Activated CD8-positive, alpha-beta T cell treated with anti-CD3 and anti-CD28 coated beads, Interleukin-2, amount 10 ng/mL, durations not matched to agents 7 days and 5 days (primary cell): ENCODE data around the gene TTLL7. TPM values are rescaled to one million over a fixed set of nuclear protein-coding genes. Genes with fewer than 3 reads are reported as not detected.
A peak's percentile ranks its signal among the peaks of the same experiment; 100 is the strongest.

Experiments
- ATAC-seq: fragments of 150-1000 bp; cut with Tn5 transposase; one replicate; pipeline ENCODE4 v1.10.0; 2021; ENCODE audit warnings: moderate library complexity
- CTCF ChIA-PET: fragments of 350-600 bp; sonication (Branson Sonifier 250); formaldehyde crosslinking; loops from one replicate; lab custom pipeline; 2021; ENCODE audit warnings: antibody characterized with exemption; lab: Charles Lee
- POLR2A ChIA-PET: fragments of 350-600 bp; sonication (Branson Sonifier 250); formaldehyde crosslinking; loops from one replicate; lab custom pipeline; 2021; ENCODE audit warnings: antibody characterized with exemption; lab: Charles Lee
- DNase-seq: peaks from one replicate; pipeline ENCODE4 v3.0.0-alpha.2; 2020
- H3K27ac Mint-ChIP-seq: one replicate; pipeline ENCODE4 v1.8.0; 2021; ENCODE audit warnings: mild to moderate bottlenecking, mixed read lengths
- H3K27me3 Mint-ChIP-seq: one replicate; pipeline ENCODE4 v1.8.0; 2021; ENCODE audit warnings: low read depth, mixed read lengths
- H3K36me3 Mint-ChIP-seq: one replicate; pipeline ENCODE4 v1.8.0; 2021; ENCODE audit warnings: low read depth, mixed read lengths
- H3K4me1 Mint-ChIP-seq: one replicate; pipeline ENCODE4 v1.8.0; 2021; ENCODE audit warnings: low read depth, mixed read lengths
- H3K4me3 Mint-ChIP-seq: one replicate; pipeline ENCODE4 v1.8.0; 2021; ENCODE audit warnings: mild to moderate bottlenecking, mixed read lengths
- H3K9me3 Mint-ChIP-seq: one replicate; pipeline ENCODE4 v1.8.0; 2022; ENCODE audit warnings: mixed read lengths; ENCODE audit not compliant: insufficient read depth
- total RNA-seq, 2 experiments: library from RNA; stranded (reverse); gene quantifications; one replicate each; pipeline ENCODE4 v1.2.3, GENCODE V29; 2021

TTLL7 gene
- total RNA-seq, 2 experiments from 2014 or later = 1.1 to 2.1 TPM

GRCh38 chr1:83860490-83861221 is 138.3 kb downstream of the TTLL7 start:
- ChIA-PET POLR2A (no interaction called here), CTCF (interaction anchor here (0.8 to 2.0 kb wide), 3 partner anchors 10 to 58 kb away, joined by 3 to 5 read pairs (median 3); no protein-coding TSS in a partner anchor)
- H3K4me3 Mint-ChIP-seq = peak overlapping the region; percentile 69
- peak overlapping the region; percentile 26 for H3K27ac Mint-ChIP-seq
- peaks cover 6% of the 10 kb centered on the region for H3K4me1 Mint-ChIP-seq
- peak; percentile 94 for ATAC-seq
- peak; percentile 75 for DNase-seq
- H3K36me3 Mint-ChIP-seq = no peaks in the 10 kb centered on the region
- H3K27me3 Mint-ChIP-seq = peaks cover 2% of the 10 kb centered on the region
- no peaks in the 10 kb centered on the region for H3K9me3 Mint-ChIP-seq

DNA sequence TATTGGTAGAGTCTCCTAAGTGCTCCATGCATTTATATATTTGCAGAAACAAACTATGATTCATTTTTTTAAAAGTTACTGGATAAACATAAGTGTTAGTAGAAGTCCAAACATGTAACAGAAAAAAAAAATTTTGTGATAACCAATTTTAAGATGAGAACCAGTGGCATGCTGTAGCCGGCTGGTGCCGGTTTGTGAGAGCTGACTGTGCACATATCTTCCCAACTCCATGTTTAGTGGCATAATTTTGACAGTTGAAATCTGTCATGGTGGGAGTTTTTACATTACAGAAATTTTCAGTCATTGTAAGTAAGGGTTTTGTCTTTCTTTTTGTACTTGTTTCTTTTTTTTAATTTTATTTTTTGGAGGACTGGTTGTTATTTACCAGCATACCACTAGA is 141.2 kb downstream of the TTLL7 start:
- ChIA-PET CTCF (no interaction called here), POLR2A (no interaction called here)
- Mint-ChIP-seq H3K27ac (no peak overlapping the region), H3K27me3 (peaks cover 2% of the 10 kb centered on the region), H3K9me3 (no peaks in the 10 kb centered on the region), H3K4me3 (no peak overlapping the region), H3K36me3 (no peaks in the 10 kb centered on the region), H3K4me1 (peaks cover 6% of the 10 kb centered on the region)
- no peak for ATAC-seq
- no peak for DNase-seq

GRCh38 chr1:83857103-83857502 is 141.8 kb downstream of the TTLL7 start:
- ChIA-PET POLR2A (no interaction called here), CTCF (no interaction called here)
- no peak for ATAC-seq
- H3K4me3 Mint-ChIP-seq = no peak overlapping the region
- H3K9me3 Mint-ChIP-seq = no peaks in the 10 kb centered on the region
- no peak for DNase-seq
- no peaks in the 10 kb centered on the region for H3K36me3 Mint-ChIP-seq
- H3K4me1 Mint-ChIP-seq = peaks cover 6% of the 10 kb centered on the region
- peaks cover 2% of the 10 kb centered on the region for H3K27me3 Mint-ChIP-seq
- no peak overlapping the region for H3K27ac Mint-ChIP-seq

- H3K27me3 Mint-ChIP-seq = peaks cover 2% of the 10 kb centered on the region
- H3K4me1 Mint-ChIP-seq = peaks cover 6% of the 10 kb centered on the region
- H3K9me3 Mint-ChIP-seq = no peaks in the 10 kb centered on the region
- no peak for ATAC-seq
- H3K36me3 Mint-ChIP-seq = no peaks in the 10 kb centered on the region
- no peak overlapping the region for H3K4me3 Mint-ChIP-seq
- ChIA-PET CTCF (no interaction called here), POLR2A (no interaction called here)
- no peak overlapping the region for H3K27ac Mint-ChIP-seq
- DNase-seq = no peak
These were observed 142.6 kb downstream of the TTLL7 start for GRCh38 chr1:83856381-83856780.

GRCh38 chr1:83854456-83854855 is 144.5 kb downstream of the TTLL7 start:
- DNase-seq (no peak), ATAC-seq (no peak)
- CTCF ChIA-PET = no interaction called here
- peaks cover 2% of the 10 kb centered on the region for H3K27me3 Mint-ChIP-seq
- H3K4me3 Mint-ChIP-seq = no peak overlapping the region
- POLR2A ChIA-PET = no interaction called here
- no peak overlapping the region for H3K27ac Mint-ChIP-seq
- H3K4me1 Mint-ChIP-seq = no peaks in the 10 kb centered on the region
- no peaks in the 10 kb centered on the region for H3K36me3 Mint-ChIP-seq
- no peaks in the 10 kb centered on the region for H3K9me3 Mint-ChIP-seq

DNA sequence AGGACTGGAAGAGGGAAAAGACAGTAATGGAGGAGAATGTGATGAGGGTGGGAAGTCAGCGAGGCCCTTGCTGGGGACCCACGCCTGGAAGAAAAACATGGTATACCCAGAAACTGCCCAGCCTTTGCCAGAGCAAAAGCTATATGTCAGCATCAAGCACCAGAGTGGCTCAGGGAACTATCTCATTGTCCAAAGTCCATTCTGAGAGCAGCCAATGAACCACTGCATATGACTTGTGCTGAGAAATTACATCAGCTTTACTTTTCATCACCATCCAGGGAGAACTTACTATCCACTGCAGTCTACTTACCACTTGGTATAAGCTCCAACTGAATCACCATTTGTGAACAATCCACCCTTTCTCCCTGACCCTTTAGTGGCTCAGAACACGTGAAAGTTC is 148.1 kb downstream of the TTLL7 start:
- Mint-ChIP-seq H3K27me3 (no peaks in the 10 kb centered on the region), H3K4me3 (no peak overlapping the region), H3K9me3 (no peaks in the 10 kb centered on the region), H3K27ac (no peak overlapping the region), H3K4me1 (no peaks in the 10 kb centered on the region), H3K36me3 (no peaks in the 10 kb centered on the region)
- no peak for ATAC-seq
- CTCF ChIA-PET = interaction anchor here (1.0 kb wide), 1 partner anchor 10 kb away, joined by 3 read pairs; no protein-coding TSS in a partner anchor
- POLR2A ChIA-PET = no interaction called here
- DNase-seq = no peak

- no peaks in the 10 kb centered on the region for H3K9me3 Mint-ChIP-seq
- H3K27me3 Mint-ChIP-seq = no peaks in the 10 kb centered on the region
- DNase-seq (no peak), ATAC-seq (no peak)
- ChIA-PET CTCF (no interaction called here), POLR2A (no interaction called here)
- H3K27ac Mint-ChIP-seq = no peak overlapping the region
- H3K4me1 Mint-ChIP-seq = no peaks in the 10 kb centered on the region
- no peaks in the 10 kb centered on the region for H3K36me3 Mint-ChIP-seq
- H3K4me3 Mint-ChIP-seq = no peak overlapping the region
These were observed 149.5 kb downstream of the TTLL7 start for GRCh38 chr1:83849191-83850061.

DNA sequence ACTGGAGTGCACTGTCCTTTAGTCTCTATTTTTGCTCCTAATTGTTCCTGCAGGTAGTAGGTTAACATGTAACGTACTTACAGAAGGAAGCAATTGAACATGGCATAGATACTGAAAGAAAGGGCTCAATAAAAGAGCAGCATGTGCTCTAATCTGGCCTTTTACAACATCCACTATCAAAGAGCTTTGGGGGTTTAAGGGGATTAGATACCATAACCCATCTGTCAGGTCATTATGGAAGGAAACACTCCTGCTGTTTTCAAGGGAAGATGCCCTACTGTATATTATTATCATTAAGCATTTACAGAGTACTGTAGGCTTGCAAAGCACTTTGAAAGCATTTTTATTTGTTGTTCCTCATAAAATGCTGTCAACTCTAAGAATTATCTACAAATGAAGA is 152.8 kb downstream of the TTLL7 start:
- CTCF ChIA-PET = interaction anchor here (1.5 kb wide), 1 partner anchor 14 kb away, joined by 5 read pairs; no protein-coding TSS in a partner anchor
- H3K9me3 Mint-ChIP-seq = no peaks in the 10 kb centered on the region
- no peaks in the 10 kb centered on the region for H3K4me1 Mint-ChIP-seq
- ATAC-seq (no peak), DNase-seq (no peak)
- H3K4me3 Mint-ChIP-seq = no peak overlapping the region
- H3K27me3 Mint-ChIP-seq = no peaks in the 10 kb centered on the region
- no peaks in the 10 kb centered on the region for H3K36me3 Mint-ChIP-seq
- POLR2A ChIA-PET = no interaction called here
- H3K27ac Mint-ChIP-seq = no peak overlapping the region

DNA sequence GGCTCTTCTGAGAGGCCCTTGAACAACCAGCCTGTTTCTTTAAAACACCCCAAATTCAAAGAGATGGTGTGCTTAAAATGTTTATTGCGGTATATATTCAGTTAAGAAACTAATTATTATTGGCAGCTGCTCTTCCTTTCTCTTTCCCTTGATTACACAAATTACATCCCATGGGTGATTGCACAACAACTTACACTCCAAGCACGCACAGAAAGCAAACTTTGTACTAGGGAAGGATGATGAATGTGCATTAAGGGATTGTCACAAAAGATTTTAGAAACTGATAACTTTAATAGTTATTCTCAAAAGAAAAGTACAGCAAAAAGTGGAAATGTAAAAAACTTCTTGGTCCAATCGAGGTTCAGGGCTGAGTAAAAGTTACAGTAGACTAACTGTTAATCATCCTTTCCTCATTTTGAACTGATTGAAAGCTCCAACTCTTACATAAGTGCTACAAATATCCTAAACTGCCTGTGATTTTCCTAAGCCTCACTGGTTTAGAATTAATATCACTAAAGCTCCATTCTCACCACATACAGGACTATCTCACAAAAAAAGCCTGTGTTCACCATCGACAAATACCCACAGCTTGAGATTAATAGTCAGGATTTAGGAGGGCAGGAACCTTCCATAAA is 153.4 kb downstream of the TTLL7 start:
- Mint-ChIP-seq H3K27me3 (no peaks in the 10 kb centered on the region), H3K4me3 (no peak overlapping the region), H3K27ac (no peak overlapping the region), H3K4me1 (no peaks in the 10 kb centered on the region), H3K36me3 (no peaks in the 10 kb centered on the region), H3K9me3 (no peaks in the 10 kb centered on the region)
- DNase-seq = no peak
- CTCF ChIA-PET = interaction anchor here (1.5 kb wide), 1 partner anchor 15 kb away, joined by 5 read pairs; no protein-coding TSS in a partner anchor
- ATAC-seq = no peak
- POLR2A ChIA-PET = no interaction called here

DNA sequence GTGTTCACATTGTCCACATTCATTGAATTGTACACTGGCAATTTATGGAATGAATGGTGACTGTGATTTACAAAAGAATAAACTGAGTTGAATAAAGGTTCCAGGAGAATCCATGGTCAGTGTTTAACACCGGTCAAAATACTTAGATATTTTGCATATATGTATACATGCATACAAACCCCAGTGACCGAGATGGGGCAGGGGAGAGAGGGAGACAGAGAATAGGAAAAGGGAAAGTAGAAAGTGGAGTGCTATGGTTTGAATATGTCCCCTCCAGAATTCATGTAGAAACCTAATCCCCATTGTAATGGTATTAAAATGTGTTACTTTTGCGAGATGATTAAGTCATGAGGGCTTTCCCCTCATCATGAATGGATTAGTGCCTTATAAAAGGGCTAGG is 154.4 kb downstream of the TTLL7 start:
- Mint-ChIP-seq H3K27me3 (no peaks in the 10 kb centered on the region), H3K4me1 (no peaks in the 10 kb centered on the region), H3K27ac (no peak overlapping the region), H3K9me3 (no peaks in the 10 kb centered on the region), H3K4me3 (no peak overlapping the region), H3K36me3 (no peaks in the 10 kb centered on the region)
- ChIA-PET CTCF (no interaction called here), POLR2A (no interaction called here)
- DNase-seq (no peak), ATAC-seq (no peak)

- Mint-ChIP-seq H3K4me3 (no peak overlapping the region), H3K4me1 (no peaks in the 10 kb centered on the region), H3K27me3 (no peaks in the 10 kb centered on the region), H3K27ac (no peak overlapping the region), H3K36me3 (no peaks in the 10 kb centered on the region), H3K9me3 (no peaks in the 10 kb centered on the region)
- no peak for ATAC-seq
- DNase-seq = no peak
- CTCF ChIA-PET = interaction anchor here (1.1 kb wide), 1 partner anchor 19 kb away, joined by 3 read pairs; no protein-coding TSS in a partner anchor
- POLR2A ChIA-PET = no interaction called here
These were observed 159.3 kb downstream of the TTLL7 start for GRCh38 chr1:83839566-83840173.
